Pons (tissue), 1 donor: Measurements from ENCODE around the gene RBM23.
"Not testable (repeated sequence)": the region's sequence is repeated elsewhere in the genome, so short reads cannot be mapped to it uniquely, and the experiment has no call there.

ENCODE experiments used
- DNase-seq: peaks from one replicate; pipeline ENCODE4 v3.0.0-alpha.2; 2016; ENCODE audit warnings: low spot score

The RBM23 gene

GRCh38 chr14:22915886-22916521 is 2.9 kb downstream of the RBM23 start:
- DNase-seq: peak; percentile 44

GRCh38 chr14:22914836-22915235 is 4.1 kb downstream of the RBM23 start:
- not testable (repeated sequence) for DNase-seq

DNA sequence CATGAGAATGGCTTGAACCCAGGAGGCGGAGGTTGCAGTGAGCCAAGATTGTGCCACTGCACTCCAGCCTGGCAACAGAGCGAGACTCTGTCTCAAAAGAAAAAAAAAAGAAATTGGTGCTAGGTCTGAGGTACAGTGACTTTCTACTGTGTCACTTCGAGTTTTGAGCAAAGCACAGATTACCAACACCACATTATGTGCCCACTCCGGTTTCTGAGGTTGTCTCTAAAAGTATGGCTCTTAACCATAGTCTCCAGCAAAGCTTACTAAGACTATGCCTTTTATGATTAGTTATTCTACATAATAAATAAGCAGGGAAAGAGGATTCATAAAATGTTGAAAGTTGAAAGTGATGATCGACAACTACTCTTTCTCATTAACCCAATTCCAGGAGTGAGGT is 8.0 kb downstream of the RBM23 start:
- no peak for DNase-seq

GRCh38 chr14:22908601-22909000 is 10.3 kb downstream of the RBM23 start:
- DNase-seq: no peak

- DNase-seq: no peak
These were observed 11.5 kb downstream of the RBM23 start for GRCh38 chr14:22907429-22907828.

GRCh38 chr14:22906073-22906472 is 12.9 kb downstream of the RBM23 start:
- DNase-seq: no peak

DNA sequence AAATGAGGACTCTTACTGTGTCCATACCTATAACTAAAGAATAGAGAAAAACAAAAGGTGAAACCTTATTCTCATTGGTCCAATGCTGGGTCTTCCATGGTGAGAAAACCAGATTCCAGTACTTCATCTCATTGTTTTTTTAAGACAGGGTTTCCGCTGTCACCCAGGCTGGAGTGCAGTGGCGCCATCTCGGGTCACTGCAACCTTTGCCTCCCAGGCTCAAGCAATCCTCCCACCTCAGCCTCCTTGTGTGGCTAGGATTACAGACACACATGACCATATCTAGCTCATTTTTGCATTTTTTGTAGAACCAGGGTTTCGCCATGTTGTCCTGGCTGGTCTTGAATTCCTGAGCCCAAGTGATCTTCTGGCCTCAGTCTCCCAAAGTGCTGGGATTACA is 13.3 kb downstream of the RBM23 start:
- DNase-seq: no peak

DNA sequence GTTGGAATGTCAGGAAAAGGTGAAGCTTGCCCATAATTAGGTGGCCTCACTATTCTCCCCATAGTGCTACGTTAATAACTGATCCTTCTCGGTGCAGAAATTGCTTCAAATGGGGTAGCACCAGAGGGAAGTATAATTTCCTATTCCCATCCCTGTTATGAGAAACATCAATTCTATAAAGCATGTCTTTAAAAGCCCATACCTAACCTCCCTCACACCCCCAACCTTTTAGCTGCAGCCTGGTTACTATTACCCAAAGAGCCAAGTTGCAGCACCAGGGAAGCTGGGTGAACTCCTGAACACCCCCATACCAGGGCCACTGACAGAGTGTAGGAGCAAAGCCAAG is 15.2 kb downstream of the RBM23 start:
- no peak for DNase-seq

- DNase-seq: no peak
These were observed 17.1 kb downstream of the RBM23 start for GRCh38 chr14:22901799-22902198.

DNA sequence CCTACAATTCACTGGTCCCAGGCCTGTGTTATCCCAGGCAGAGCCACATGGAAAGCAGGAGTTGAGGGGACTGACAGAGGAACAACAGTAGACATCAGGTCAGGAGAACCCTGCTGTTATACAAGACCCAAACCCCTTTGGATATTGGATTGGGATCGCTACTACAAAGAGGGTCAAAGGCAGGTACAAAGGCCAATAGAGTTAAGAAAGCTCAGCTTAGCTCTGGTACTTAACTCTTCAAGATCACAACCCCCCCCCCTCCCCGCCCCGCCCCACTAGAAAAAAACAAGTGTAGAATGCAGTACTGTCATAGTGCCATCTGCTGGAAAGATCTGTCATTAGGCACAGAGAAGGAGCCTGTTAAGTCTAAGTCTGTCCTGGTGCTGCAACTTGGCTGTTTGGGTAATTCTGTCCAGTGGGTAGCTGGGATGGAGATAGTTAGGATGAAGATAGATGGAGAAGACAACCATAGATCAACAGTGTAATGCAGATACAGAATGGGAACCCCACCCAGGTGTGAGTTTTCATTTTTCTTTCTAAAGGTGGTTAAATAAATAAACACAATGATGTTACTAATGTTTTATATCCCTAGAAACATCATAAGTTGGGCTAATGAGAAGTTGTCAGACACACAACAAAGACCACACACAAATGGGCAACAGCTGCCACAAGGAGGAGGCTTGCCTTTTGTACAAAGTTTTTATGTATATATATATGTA is 18.7 kb downstream of the RBM23 start:
- DNase-seq: peak; percentile 66

GRCh38 chr14:22898302-22899090 is 20.5 kb downstream of the RBM23 start:
- DNase-seq: no peak

DNA sequence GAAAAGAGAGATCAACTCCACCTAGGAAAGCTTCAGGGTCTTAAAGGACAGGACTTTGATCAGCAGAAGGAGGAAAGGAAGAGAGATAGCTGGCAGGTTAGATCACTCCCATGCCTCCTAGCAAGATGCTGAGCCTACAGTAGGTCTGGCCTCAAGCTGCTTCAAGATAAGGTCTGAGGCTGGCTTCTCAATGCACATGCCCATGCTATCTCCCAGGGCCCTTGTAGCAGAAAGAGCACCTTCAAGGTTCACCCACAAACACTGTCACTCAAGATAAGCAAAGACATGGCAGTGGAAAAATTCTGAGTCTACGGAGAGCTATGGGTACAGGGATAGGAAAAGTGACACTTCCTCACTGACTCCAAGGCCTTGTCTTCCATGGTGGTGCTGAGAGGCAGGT is 21.6 kb downstream of the RBM23 start:
- DNase-seq: no peak

- no peak for DNase-seq
These were observed 22.2 kb downstream of the RBM23 start for GRCh38 chr14:22896760-22897159.

DNA sequence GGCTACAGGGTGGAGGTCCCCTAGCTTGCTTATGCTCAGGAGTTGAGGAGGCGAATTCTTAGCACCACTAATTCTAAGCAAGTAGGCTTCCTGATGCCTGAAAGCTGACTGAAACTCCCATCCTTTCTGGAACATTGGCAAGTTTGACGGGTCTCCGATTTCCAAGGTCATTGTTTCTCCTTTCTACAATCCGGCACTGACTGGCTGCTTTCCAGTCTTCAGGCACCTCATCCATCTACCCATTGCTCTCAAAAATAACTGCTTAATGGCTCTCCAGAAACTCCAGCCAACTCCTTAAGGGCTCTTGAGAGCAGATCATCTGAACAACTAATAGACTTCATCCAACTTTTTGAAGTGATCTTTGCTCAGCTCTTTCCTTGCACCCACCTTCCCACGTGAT is 22.6 kb downstream of the RBM23 start:
- no peak for DNase-seq

DNA sequence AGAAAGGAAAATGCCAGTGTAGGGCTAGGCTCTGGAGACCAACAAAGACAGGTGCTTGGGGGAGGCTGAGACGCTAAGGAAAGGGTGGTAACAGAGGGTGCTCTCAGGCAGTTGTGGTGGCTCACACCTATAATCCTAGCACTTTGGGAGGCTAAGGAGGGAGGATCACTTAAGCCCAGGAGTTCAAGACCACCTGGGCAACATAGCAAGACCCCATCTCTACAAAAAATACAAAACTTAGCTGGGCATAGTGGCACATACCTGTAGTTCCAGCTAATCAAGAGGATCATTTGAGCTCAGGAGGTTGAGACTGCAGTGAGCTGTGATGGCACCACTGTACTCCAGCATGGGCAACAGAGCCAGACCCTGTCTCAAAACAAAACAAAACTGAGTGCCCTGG is 23.5 kb downstream of the RBM23 start:
- DNase-seq: no peak

DNA sequence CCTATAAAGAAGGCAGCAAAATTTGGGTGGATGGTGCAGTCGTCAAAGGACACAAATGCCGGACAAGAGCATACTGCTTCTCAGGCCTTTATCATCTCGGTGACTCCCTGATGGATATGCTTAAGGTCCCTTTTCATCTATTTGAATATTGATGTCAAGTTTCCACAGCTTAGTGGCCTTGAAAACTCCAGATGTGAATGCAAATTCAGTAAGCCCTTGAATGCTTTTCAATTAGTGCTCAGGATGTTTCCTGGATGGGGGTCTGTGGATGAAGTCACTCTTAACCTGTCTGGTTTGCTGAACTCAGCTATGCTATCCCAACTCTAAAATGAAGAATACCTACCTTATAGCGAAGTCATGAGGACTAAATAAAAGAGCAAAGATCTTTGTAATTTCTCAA is 25.2 kb downstream of the RBM23 start:
- no peak for DNase-seq

DNA sequence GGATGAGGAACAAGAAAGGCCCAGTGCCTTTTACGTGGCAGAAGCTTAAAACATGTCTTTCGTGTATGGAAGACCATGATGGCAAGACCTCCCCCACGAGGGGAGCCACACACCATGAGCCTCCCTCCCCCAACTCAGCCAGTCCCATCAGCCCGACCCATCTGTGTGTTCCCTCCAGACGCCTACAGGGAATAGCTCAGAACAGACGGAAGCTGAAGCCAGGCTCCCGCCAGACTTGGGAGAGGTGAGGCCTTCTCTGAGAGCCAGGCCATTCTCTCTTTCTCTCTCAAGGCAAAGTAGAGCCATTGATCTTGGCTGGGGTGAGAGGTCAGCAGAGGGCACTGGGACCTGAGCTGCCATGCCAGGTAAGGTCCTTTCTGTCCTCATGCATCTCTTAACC is 26.5 kb downstream of the RBM23 start:
- DNase-seq: no peak

- DNase-seq: no peak
These were observed 28.5 kb downstream of the RBM23 start for GRCh38 chr14:22890416-22890815.

GRCh38 chr14:22888662-22889061 is 30.3 kb downstream of the RBM23 start:
- DNase-seq: no peak

- DNase-seq: no peak
These were observed 31.0 kb downstream of the RBM23 start for GRCh38 chr14:22887990-22888378.

GRCh38 chr14:22887260-22887989 is 31.5 kb downstream of the RBM23 start:
- DNase-seq: peak; percentile 17

DNA sequence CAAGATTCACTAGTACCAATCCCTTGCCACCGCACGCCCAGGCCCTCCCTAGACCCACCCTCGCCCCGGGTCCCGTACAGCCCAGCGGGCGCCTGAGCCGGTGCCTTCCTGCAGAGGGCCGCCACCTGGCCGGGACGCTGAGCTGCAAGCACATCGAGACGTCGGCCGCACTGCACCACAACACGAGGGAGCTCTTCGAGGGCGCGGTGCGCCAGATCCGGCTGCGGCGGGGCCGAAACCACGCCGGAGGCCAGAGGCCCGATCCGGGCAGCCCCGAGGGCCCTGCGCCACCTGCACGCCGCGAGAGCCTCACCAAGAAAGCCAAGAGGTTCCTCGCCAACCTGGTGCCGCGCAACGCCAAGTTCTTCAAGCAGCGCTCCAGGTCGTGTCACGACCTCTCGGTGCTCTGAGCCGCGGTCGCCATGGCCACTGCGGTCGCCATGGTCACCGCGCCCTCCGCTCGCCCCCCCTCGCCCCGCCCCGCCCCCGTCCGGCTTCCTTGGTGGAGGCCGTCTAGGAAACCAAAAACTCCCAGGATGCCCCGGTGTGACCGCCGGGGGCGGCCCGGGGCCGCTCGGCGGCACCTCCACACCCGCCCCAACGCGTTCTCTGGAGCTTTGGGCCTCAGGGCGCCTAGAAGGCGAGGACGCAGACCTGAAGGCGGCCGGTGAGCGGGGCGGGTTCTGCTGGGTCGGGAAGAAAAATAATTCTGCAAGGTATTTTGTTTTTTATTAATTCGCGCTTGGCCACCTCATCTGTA is 32.3 kb downstream of the RBM23 start:
- no peak for DNase-seq
